Caco-2 (cell line): Measurements from ENCODE around the gene EID2B. TPM values are rescaled to one million over a fixed set of nuclear protein-coding genes. Genes with fewer than 3 reads are reported as not detected.
A peak's percentile ranks its signal among the peaks of the same experiment; 100 is the strongest.

Experiments used
- BruUV-seq: library from RNA; stranded (reverse); fragments of 400-500 nt; replicated peaks from 2 replicates; lab custom pipeline; 2021; lab: Mats Ljungman, UMichigan
- CTCF ChIA-PET: fragments of 300-600 bp; sonication (Branson Sonifier 250); formaldehyde crosslinking; loops from one replicate; lab custom pipeline; 2022; ENCODE audit warnings: antibody characterized with exemption; lab: Charles Lee
- POLR2A ChIA-PET: fragments of 300-600 bp; sonication (Branson Sonifier 250); formaldehyde crosslinking; loops from one replicate; lab custom pipeline; 2022; ENCODE audit warnings: antibody characterized with exemption; lab: Charles Lee
- DNase-seq, 2 experiments: peaks; one replicate each; pipeline versions ENCODE4 v3.0.0 to v3.0.0-alpha.2; 2020 to 2022
- H3K27me3 ChIP-seq: replicated peaks from 2 replicates; pipeline ENCODE4 v1.6.0; 2011; ENCODE audit warnings: low read length; ENCODE audit not compliant: control insufficient read depth, insufficient read depth
- H3K36me3 ChIP-seq: 2 replicates; pipeline ENCODE4 v1.5.1; 2011; ENCODE audit warnings: low read length; ENCODE audit not compliant: control insufficient read depth, insufficient read depth
- H3K4me1 ChIP-seq: fragments of 250-450 bp; sonication (Bioruptor Pico); 2 replicates; pipeline ENCODE4 v1.5.1; 2020; ENCODE audit warnings: mild to moderate bottlenecking
- H3K4me3 ChIP-seq: 2 replicates; pipeline ENCODE4 v1.5.1; 2011; ENCODE audit warnings: low read depth, mild to moderate bottlenecking, control low read depth, low read length
- H3K9me3 ChIP-seq: fragments of 250-450 bp; sonication (Bioruptor Pico); 2 replicates; pipeline ENCODE4 v1.5.1; 2020; ENCODE audit warnings: mild to moderate bottlenecking, moderate library complexity
- H3K27ac Mint-ChIP-seq: one replicate; pipeline ENCODE4 v1.8.0; 2022; ENCODE audit warnings: mixed read lengths; ENCODE audit not compliant: unreplicated experiment
- H3K27me3 Mint-ChIP-seq: one replicate; pipeline ENCODE4 v1.8.0; 2022; ENCODE audit warnings: mixed read lengths; ENCODE audit not compliant: insufficient read depth, unreplicated experiment
- H3K36me3 Mint-ChIP-seq: one replicate; pipeline ENCODE4 v1.8.0; 2022; ENCODE audit warnings: mild to moderate bottlenecking, mixed read lengths; ENCODE audit not compliant: insufficient read depth, unreplicated experiment
- H3K4me1 Mint-ChIP-seq: one replicate; pipeline ENCODE4 v1.8.0; 2022; ENCODE audit warnings: low read depth, mixed read lengths; ENCODE audit not compliant: unreplicated experiment
- H3K4me3 Mint-ChIP-seq: one replicate; pipeline ENCODE4 v1.8.0; 2022; ENCODE audit warnings: mild to moderate bottlenecking, moderate library complexity, mixed read lengths; ENCODE audit not compliant: unreplicated experiment
- H3K9me3 Mint-ChIP-seq: one replicate; pipeline ENCODE4 v1.8.0; 2022; ENCODE audit warnings: mixed read lengths; ENCODE audit not compliant: unreplicated experiment
- CTCF ChIP-seq, 2 experiments: fragments of 200-600 bp in 1 of 2; IDR thresholded peaks; 1 replicate in 1 of 2; 2 replicates in 1 of 2; pipeline versions ENCODE4 v1.5.1 to v1.8.0; 2011 to 2022; ENCODE audit warnings: antibody characterized with exemption in 1 of 2, control low read depth in 1 of 2, inconsistent platforms in 1 of 2, low read depth in 1 of 2, low read length in 1 of 2, mild to moderate bottlenecking in 1 of 2, moderate library complexity in 1 of 2; ENCODE audit not compliant: insufficient read depth in 1 of 2, severe bottlenecking in 1 of 2, unreplicated experiment in 1 of 2
- intact Hi-C: fragments of 100-400 bp; cut with micrococcal nuclease; formaldehyde crosslinking; loops from one replicate; pipeline ENCODE4 v1.10.0; 2022; ENCODE audit not compliant: unreplicated experiment
- total RNA-seq: library from RNA; stranded (reverse); gene quantifications from 2 replicates; pipeline ENCODE4 v1.2.3, GENCODE V29; 2022

Gene EID2B
- total RNA-seq, 1 experiment from 2014 or later: 2.1 TPM

GRCh38 chr19:39492788-39493187, 39.9 kb downstream of the EID2B start:
- intact Hi-C loops: no loop called here
- H3K9me3 ChIP-seq: no peaks in the 10 kb centered on the region
- no TSS peak for BruUV-seq
- Mint-ChIP-seq H3K4me3 (no peak overlapping the region), H3K27me3 (no peaks in the 10 kb centered on the region), H3K27ac (no peak overlapping the region), H3K9me3 (no peaks in the 10 kb centered on the region), H3K4me1 (no peaks in the 10 kb centered on the region), H3K36me3 (peaks cover 47% of the 10 kb centered on the region)
- no peaks in the 10 kb centered on the region for H3K27me3 ChIP-seq
- ChIA-PET CTCF (interaction anchor here (1.1 kb wide), 1 partner anchor 11 kb away, joined by 9 read pairs; no protein-coding TSS in a partner anchor), POLR2A (no interaction called here)
- no peaks in the 10 kb centered on the region; the same call in none of the 2 replicates for H3K36me3 ChIP-seq
- no peak overlapping the region for H3K4me3 ChIP-seq
- DNase-seq: no peak
- 0 out of 2 replicates have a peak, but pooled peaks cover 3% of the 10 kb centered on the region for H3K4me1 ChIP-seq
- TF ChIP-seq CTCF (IDR thresholded peaks at IDR 0.05; ENCODE audit: insufficient read depth in 1 of 2, low read depth in 1 of 2, low read length in 1 of 2, severe bottlenecking in 1 of 2, unreplicated experiment in 1 of 2): no peak

GRCh38 chr19:39492225-39492624, 40.4 kb downstream of the EID2B start:
- TF ChIP-seq CTCF (IDR thresholded peaks at IDR 0.05; ENCODE audit: insufficient read depth in 1 of 2, low read depth in 1 of 2, low read length in 1 of 2, severe bottlenecking in 1 of 2, unreplicated experiment in 1 of 2): no peak
- H3K9me3 ChIP-seq: no peaks in the 10 kb centered on the region
- no peaks in the 10 kb centered on the region for H3K4me1 ChIP-seq
- H3K36me3 ChIP-seq: no peaks in the 10 kb centered on the region; the same call in none of the 2 replicates
- DNase-seq: no peak
- H3K27me3 ChIP-seq: no peaks in the 10 kb centered on the region
- Mint-ChIP-seq H3K4me3 (no peak overlapping the region), H3K27ac (no peak overlapping the region), H3K36me3 (peaks cover 52% of the 10 kb centered on the region), H3K27me3 (no peaks in the 10 kb centered on the region), H3K9me3 (no peaks in the 10 kb centered on the region), H3K4me1 (no peaks in the 10 kb centered on the region)
- intact Hi-C loops: no loop called here
- CTCF ChIA-PET: interaction anchor here (1.1 kb wide), 1 partner anchor 11 kb away, joined by 9 read pairs; no protein-coding TSS in a partner anchor
- H3K4me3 ChIP-seq: no peak overlapping the region
- BruUV-seq: TSS peak; percentile 25
- POLR2A ChIA-PET: no interaction called here

DNA sequence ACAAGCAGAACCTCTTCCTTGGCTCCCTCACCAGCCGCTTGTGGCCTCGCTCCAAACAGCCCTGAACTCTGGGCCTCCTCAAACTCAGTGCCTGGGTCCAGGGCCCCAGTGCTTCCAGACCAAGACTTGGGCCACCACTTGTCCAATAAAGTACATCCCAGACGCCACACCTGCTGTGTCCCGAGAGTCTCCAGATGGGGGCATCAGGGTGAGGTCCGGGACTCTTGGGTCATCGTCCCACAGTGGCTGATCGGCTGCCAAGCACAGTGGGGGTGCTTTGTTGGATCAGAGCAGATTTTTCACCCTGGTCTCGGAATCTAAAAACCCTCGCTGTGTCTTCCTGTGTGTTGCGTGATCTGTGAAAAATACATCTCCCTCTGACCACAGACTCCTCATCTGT, 42.9 kb downstream of the EID2B start:
- Histone ChIP-seq H3K9me3 (no peaks in the 10 kb centered on the region), H3K4me1 (no peaks in the 10 kb centered on the region), H3K4me3 (no peak overlapping the region), H3K36me3 (peaks cover 2% of the 10 kb centered on the region), H3K27me3 (no peaks in the 10 kb centered on the region)
- DNase-seq: no peak
- H3K9me3 Mint-ChIP-seq: no peaks in the 10 kb centered on the region
- H3K36me3 Mint-ChIP-seq: peaks cover 73% of the 10 kb centered on the region
- no peak overlapping the region for H3K4me3 Mint-ChIP-seq
- intact Hi-C loops: no loop called here
- H3K4me1 Mint-ChIP-seq: no peaks in the 10 kb centered on the region
- no TSS peak for BruUV-seq
- CTCF ChIA-PET: no interaction called here
- no peak overlapping the region for H3K27ac Mint-ChIP-seq
- POLR2A ChIA-PET: no interaction called here
- no peaks in the 10 kb centered on the region for H3K27me3 Mint-ChIP-seq
- no peak for TF ChIP-seq CTCF (IDR thresholded peaks at IDR 0.05; ENCODE audit: insufficient read depth in 1 of 2, low read depth in 1 of 2, low read length in 1 of 2, severe bottlenecking in 1 of 2, unreplicated experiment in 1 of 2)
